Activated CD4-positive, alpha-beta T cell treated with anti-CD3 and anti-CD28 coated beads, Interleukin-10, Interleukin-2, amounts not matched to agents 100 ng/mL and 50 ng/mL, durations not matched to agents 16 hours and 8 hours (primary cell): Measurements from ENCODE around the gene POP4.
A peak's percentile ranks its signal among the peaks of the same experiment; 100 is the strongest.
"Not testable (repeated sequence)": the region's sequence is repeated elsewhere in the genome, so short reads cannot be mapped to it uniquely, and the experiment has no call there.

Source experiments
- DNase-seq: peaks from one replicate; pipeline ENCODE4 v3.0.0-alpha.2; 2020

The POP4 gene

GRCh38 chr19:29605653-29606419 lies at the start of gene POP4:
Gene POP4, plus strand, starts transcription at chr19:29606283. Its CDS starts 36 bp downstream, at chr19:29606319.
- DNase-seq = peak; percentile 98

GRCh38 chr19:29559110-29559509 lies 47.0 kb upstream of the POP4 start:
- not testable (repeated sequence) for DNase-seq

GRCh38 chr19:29559743-29560142 lies 46.3 kb upstream of the POP4 start:
- DNase-seq = no peak

GRCh38 chr19:29560313-29561075 lies 45.6 kb upstream of the POP4 start:
- no peak for DNase-seq

- DNase-seq = no peak
These were observed 44.5 kb upstream of the POP4 start for GRCh38 chr19:29561601-29562000.

- DNase-seq = no peak
These were observed 43.5 kb upstream of the POP4 start for GRCh38 chr19:29562299-29563297.

GRCh38 chr19:29563486-29564101 lies 42.5 kb upstream of the POP4 start:
- DNase-seq = no peak

GRCh38 chr19:29564574-29565005 lies 41.5 kb upstream of the POP4 start:
- DNase-seq = no peak

- DNase-seq = no peak
These were observed 40.9 kb upstream of the POP4 start for GRCh38 chr19:29565171-29565570.

GRCh38 chr19:29566496-29567054 lies 39.5 kb upstream of the POP4 start:
- DNase-seq = no peak

- DNase-seq = no peak
These were observed 38.6 kb upstream of the POP4 start for GRCh38 chr19:29567366-29567915.

GRCh38 chr19:29568036-29569025 lies 37.8 kb upstream of the POP4 start:
- DNase-seq = no peak

- no peak for DNase-seq
These were observed 36.8 kb upstream of the POP4 start for GRCh38 chr19:29569038-29569911.

GRCh38 chr19:29571181-29571580 lies 34.9 kb upstream of the POP4 start:
- DNase-seq = no peak

- no peak for DNase-seq
These were observed 32.6 kb upstream of the POP4 start for GRCh38 chr19:29573486-29573885.

GRCh38 chr19:29574510-29574909 lies 31.6 kb upstream of the POP4 start:
- no peak for DNase-seq

- DNase-seq = no peak
These were observed 30.0 kb upstream of the POP4 start for GRCh38 chr19:29576046-29576606.

GRCh38 chr19:29576761-29577648 lies 29.1 kb upstream of the POP4 start:
- peak; percentile 61 for DNase-seq
